Peyer's patch (tissue), 4 donors: ENCODE data around the gene MORN5.

Experiments
- POLR2A ChIP-seq, 2 donors: fragments of 450-650 bp; IDR thresholded peaks; one replicate each; pipeline ENCODE4 v1.5.1; 2017; ENCODE audit warnings: antibody characterized with exemption in 2 of 2, mild to moderate bottlenecking in 2 of 2, moderate library complexity in 2 of 2
- TF ChIP-seq, protein P1 (sequence below), 6 experiments: fragments of 450-650 bp in 4 of 6; fragments of 200-600 bp in 2 of 6; sonication (generic) in 1 of 6; IDR thresholded peaks; one replicate each; pipeline ENCODE4 v1.5.1; 2017 to 2019; ENCODE audit warnings: antibody characterized with exemption in 6 of 6, mild to moderate bottlenecking in 3 of 6, moderate library complexity in 1 of 6

DNA sequence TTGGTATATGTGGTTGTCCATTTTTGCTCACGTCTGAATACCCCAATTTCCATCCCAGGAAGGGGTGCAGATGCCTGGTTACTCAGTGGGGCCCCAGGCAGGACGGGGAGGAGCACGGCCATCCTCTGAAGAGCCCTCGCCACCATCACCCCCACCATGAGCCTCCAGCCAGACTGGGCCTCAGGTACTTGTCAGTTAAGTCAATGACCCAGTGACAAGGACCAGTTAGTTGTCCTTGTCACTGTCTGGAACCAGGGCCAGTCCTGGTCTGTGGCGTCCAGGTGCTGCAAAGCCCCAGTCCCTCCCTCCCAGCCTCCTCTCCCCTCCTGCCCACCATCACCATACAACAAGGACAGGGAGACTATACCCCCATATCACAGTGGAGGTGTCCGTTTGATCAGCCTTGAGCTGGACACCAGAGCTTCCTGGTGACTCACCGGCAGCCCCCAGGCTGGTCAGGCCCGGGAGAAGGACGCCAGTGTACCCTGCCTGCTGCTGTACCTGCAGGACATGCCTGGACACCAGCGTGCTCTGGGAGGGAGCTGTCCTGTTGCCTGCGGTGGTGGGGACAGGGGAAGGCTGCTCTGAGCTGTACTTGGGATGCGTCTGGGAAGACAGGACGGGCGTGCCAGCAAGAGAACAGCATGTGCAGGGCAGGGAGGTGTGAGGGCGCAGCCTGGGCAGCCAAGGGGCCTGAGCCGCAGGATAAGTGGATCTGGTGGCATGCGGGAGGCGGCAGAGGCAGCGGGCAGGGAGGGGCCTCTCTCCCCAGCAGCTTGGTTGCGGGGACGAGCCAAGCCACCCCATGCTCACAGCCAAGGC is 34.0 kb upstream of the MORN5 start:
- TF ChIP-seq POLR2A (IDR thresholded peaks at IDR 0.05): no peak
- TF ChIP-seq, protein P1, sequence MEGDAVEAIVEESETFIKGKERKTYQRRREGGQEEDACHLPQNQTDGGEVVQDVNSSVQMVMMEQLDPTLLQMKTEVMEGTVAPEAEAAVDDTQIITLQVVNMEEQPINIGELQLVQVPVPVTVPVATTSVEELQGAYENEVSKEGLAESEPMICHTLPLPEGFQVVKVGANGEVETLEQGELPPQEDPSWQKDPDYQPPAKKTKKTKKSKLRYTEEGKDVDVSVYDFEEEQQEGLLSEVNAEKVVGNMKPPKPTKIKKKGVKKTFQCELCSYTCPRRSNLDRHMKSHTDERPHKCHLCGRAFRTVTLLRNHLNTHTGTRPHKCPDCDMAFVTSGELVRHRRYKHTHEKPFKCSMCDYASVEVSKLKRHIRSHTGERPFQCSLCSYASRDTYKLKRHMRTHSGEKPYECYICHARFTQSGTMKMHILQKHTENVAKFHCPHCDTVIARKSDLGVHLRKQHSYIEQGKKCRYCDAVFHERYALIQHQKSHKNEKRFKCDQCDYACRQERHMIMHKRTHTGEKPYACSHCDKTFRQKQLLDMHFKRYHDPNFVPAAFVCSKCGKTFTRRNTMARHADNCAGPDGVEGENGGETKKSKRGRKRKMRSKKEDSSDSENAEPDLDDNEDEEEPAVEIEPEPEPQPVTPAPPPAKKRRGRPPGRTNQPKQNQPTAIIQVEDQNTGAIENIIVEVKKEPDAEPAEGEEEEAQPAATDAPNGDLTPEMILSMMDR (IDR thresholded peaks at IDR 0.05): no peak
